ENCODE results near the gene CTTN. TPM values are rescaled to one million over a fixed set of nuclear protein-coding genes. Genes with fewer than 3 reads are reported as not detected.

The CTTN gene
- total and polyA plus RNA-seq, 2 of the 13 experiments (the other 11 are each of a cell fraction or from before 2014, with no cell fraction given): 84.4 to 114 TPM

GRCh38 chr11:70397983-70398833 lies at the start of gene CTTN (continued):
- TF ChIP-seq ZNF281 (CRISPR knock-in tag; IDR thresholded peaks at IDR 0.05; ENCODE audit: borderline replicate concordance) (no peak), CHCHD3 (CRISPR knock-in tag; IDR thresholded peaks at IDR 0.05) (no peak), GLMP (CRISPR knock-in tag; IDR thresholded peaks at IDR 0.05; ENCODE audit: borderline replicate concordance) (no peak), ZC3H4 (CRISPR knock-in tag; IDR thresholded peaks at IDR 0.05; ENCODE audit: borderline replicate concordance) (no peak), TEF (CRISPR knock-in tag; IDR thresholded peaks at IDR 0.05) (no peak; the same call in 1 of the 2 replicates), RFXANK (CRISPR knock-in tag; IDR thresholded peaks at IDR 0.05) (no peak; the same call in 1 of the 2 replicates), BCL3 (CRISPR knock-in tag; IDR thresholded peaks at IDR 0.05) (no peak), ZNF235 (CRISPR knock-in tag; IDR thresholded peaks at IDR 0.05; ENCODE audit: borderline replicate concordance) (no peak), HMGXB3 (CRISPR knock-in tag; IDR thresholded peaks at IDR 0.05; ENCODE audit: borderline replicate concordance) (no peak), ZEB1 (IDR thresholded peaks at IDR 0.05; ENCODE audit: insufficient replicate concordance, low read depth) (no peak), HMGXB4 (CRISPR knock-in tag; IDR thresholded peaks at IDR 0.05; ENCODE audit: borderline replicate concordance in 1 of 2, low read depth in 1 of 2) (peak; percentile 74 to 78), ZZZ3 (CRISPR knock-in tag; IDR thresholded peaks at IDR 0.05; ENCODE audit: borderline replicate concordance) (no peak), NFE2L1 (CRISPR knock-in tag; IDR thresholded peaks at IDR 0.05; ENCODE audit: borderline replicate concordance) (no peak), SP2 (CRISPR knock-in tag; IDR thresholded peaks at IDR 0.05) (no peak), PHB2 (IDR thresholded peaks at IDR 0.05; ENCODE audit: partially characterized antibody) (no peak)

All from HepG2 (cell line).